ENCODE data around the gene CELA2B. TPM values are rescaled to one million over a fixed set of nuclear protein-coding genes. Genes with fewer than 3 reads are reported as not detected.

CELA2B gene
- total and polyA plus RNA-seq, 11 donors: not detected

- DNase-seq (no peak), ATAC-seq (no peak)
- intact Hi-C loops (cut with DNase I): loop anchor here in 3 of 10 donors (5.0 to 10.0 kb wide), 3 partner anchors 274 to 284 kb away; partner anchors contain the start of gene TMEM51 (in 2 of the 3)
- Histone ChIP-seq H3K27ac (no peak overlapping the region), H3K9me3 (no peaks in the 10 kb centered on the region), H3K4me1 (peaks cover 0 to 33% (median 11%) of the 10 kb centered on the region in 12 donors), H3K27me3 (no peaks in the 10 kb centered on the region), H3K36me3 (peaks cover 0 to 62% (median 7%) of the 10 kb centered on the region in 9 donors), H3K4me3 (no peak overlapping the region)
- no peak for TF ChIP-seq CTCF (IDR thresholded peaks at IDR 0.05)
- no peak for TF ChIP-seq POLR2A (IDR thresholded peaks at IDR 0.05)
- WGBS, 4 donors: 86 to 91% (median 90%) methylated on average over 15 to 18 of the region's 18 CpGs
These were observed 47.0 kb upstream of the CELA2B start for GRCh38 chr1:15428815-15429435.

GRCh38 chr1:15429701-15430149, 46.2 kb upstream of the CELA2B start:
- TF ChIP-seq POLR2A (IDR thresholded peaks at IDR 0.05) (no peak), CTCF (IDR thresholded peaks at IDR 0.05) (no peak)
- no peak for ATAC-seq
- WGBS, 4 donors: 89 to 98% (median 91%) methylated on average over 19 of the region's 19 CpGs
- Histone ChIP-seq H3K4me1 (peaks cover 0 to 26% (median 11%) of the 10 kb centered on the region in 12 donors), H3K27me3 (no peaks in the 10 kb centered on the region), H3K9me3 (no peaks in the 10 kb centered on the region), H3K36me3 (peaks cover 0 to 56% (median 7%) of the 10 kb centered on the region in 9 donors), H3K4me3 (no peak overlapping the region), H3K27ac (no peak overlapping the region)
- no peak for DNase-seq
- intact Hi-C loops (cut with DNase I): loop anchor here in 6 of 10 donors (2.0 to 10.0 kb wide), 7 partner anchors 105 to 305 kb away; partner anchors contain the start of gene TMEM51 (in 4 of the 6)

GRCh38 chr1:15430787-15431570, 44.9 kb upstream of the CELA2B start:
- Histone ChIP-seq H3K4me1 (peaks cover 0 to 25% (median 11%) of the 10 kb centered on the region in 12 donors), H3K9me3 (no peaks in the 10 kb centered on the region), H3K36me3 (peaks cover 0 to 47% (median 3%) of the 10 kb centered on the region in 9 donors), H3K27me3 (no peaks in the 10 kb centered on the region), H3K4me3 (no peak overlapping the region), H3K27ac (no peak overlapping the region)
- intact Hi-C loops (cut with DNase I): loop anchor here in 8 of 10 donors (1.0 to 10.0 kb wide), 8 partner anchors 103 to 306 kb away; partner anchors contain the start of gene TMEM51 (in 2 of the 8)
- ATAC-seq (peak; percentile 22 to 77 (median 58)), DNase-seq (peak in 4 of 5 donors; percentile 67 to 82 (median 68))
- 60 to 91% (median 62%) methylated on average over 11 to 19 of the region's 19 CpGs for WGBS, 4 donors
- TF ChIP-seq POLR2A (IDR thresholded peaks at IDR 0.05) (no peak), CTCF (IDR thresholded peaks at IDR 0.05) (peak; percentile 86 to 98 (median 96))

GRCh38 chr1:15431571-15431948, 44.3 kb upstream of the CELA2B start:
- no peak for TF ChIP-seq CTCF (IDR thresholded peaks at IDR 0.05)
- no peak for TF ChIP-seq POLR2A (IDR thresholded peaks at IDR 0.05)
- Histone ChIP-seq H3K4me1 (peaks cover 0 to 20% (median 11%) of the 10 kb centered on the region in 12 donors), H3K27me3 (no peaks in the 10 kb centered on the region), H3K27ac (no peak overlapping the region), H3K36me3 (peaks cover 0 to 41% (median 3%) of the 10 kb centered on the region in 9 donors), H3K4me3 (no peak overlapping the region), H3K9me3 (no peaks in the 10 kb centered on the region)
- ATAC-seq: no peak
- WGBS, 4 donors: 76 to 90% (median 80%) methylated on average over 4 of the region's 4 CpGs
- no peak for DNase-seq
- intact Hi-C loops (cut with DNase I): loop anchor here in 8 of 10 donors (1.0 to 10.0 kb wide), 8 partner anchors 103 to 307 kb away; partner anchors contain the start of gene TMEM51 (in 2 of the 8)

Measured in heart left ventricle (tissue), 16 donors.